Measurements from ENCODE around the gene ATP8B4. TPM values are rescaled to one million over a fixed set of nuclear protein-coding genes. Genes with fewer than 3 reads are reported as not detected.

The ATP8B4 gene
- total RNA-seq, 4 donors from 2014 or later = 11.8 to 18.2 (median 13.4) TPM

DNA sequence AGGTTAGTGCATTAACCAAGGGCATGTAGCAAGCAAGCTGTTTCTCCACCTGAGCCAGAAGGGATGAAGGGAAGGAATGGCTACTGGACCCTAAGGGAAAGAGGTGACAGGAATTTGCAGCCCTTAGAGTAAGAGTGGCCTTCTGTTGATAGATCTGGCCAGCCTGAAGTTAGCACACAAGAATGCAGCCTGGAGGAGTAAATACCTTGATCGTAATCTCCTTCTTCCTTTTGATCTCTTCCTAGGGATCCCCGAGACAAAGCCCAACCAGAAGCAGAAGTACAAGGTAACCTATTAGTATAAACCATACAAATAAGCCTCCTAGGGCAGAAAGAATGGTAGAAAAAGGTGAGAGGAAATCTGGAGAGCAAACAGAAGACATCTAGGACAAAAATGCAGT, 134.6 kb downstream of the ATP8B4 start:
- Histone ChIP-seq H3K36me3 (no peaks in the 10 kb centered on the region), H3K27me3 (no peaks in the 10 kb centered on the region), H3K9me3 (no peaks in the 10 kb centered on the region), H3K27ac (no peak overlapping the region), H3K4me1 (peaks cover 0 to 34% (median 5%) of the 10 kb centered on the region in 4 donors), H3K4me3 (no peak overlapping the region)
- TF ChIP-seq EP300 (IDR thresholded peaks at IDR 0.05) = no peak
- no peak for TF ChIP-seq POLR2A (IDR thresholded peaks at IDR 0.05)
- TF ChIP-seq, protein P1, sequence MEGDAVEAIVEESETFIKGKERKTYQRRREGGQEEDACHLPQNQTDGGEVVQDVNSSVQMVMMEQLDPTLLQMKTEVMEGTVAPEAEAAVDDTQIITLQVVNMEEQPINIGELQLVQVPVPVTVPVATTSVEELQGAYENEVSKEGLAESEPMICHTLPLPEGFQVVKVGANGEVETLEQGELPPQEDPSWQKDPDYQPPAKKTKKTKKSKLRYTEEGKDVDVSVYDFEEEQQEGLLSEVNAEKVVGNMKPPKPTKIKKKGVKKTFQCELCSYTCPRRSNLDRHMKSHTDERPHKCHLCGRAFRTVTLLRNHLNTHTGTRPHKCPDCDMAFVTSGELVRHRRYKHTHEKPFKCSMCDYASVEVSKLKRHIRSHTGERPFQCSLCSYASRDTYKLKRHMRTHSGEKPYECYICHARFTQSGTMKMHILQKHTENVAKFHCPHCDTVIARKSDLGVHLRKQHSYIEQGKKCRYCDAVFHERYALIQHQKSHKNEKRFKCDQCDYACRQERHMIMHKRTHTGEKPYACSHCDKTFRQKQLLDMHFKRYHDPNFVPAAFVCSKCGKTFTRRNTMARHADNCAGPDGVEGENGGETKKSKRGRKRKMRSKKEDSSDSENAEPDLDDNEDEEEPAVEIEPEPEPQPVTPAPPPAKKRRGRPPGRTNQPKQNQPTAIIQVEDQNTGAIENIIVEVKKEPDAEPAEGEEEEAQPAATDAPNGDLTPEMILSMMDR (IDR thresholded peaks at IDR 0.05) = no peak
- DNase-seq (ENCODE audit: low spot score in 2 of 2) = no peak
- 88 to 90% methylated on average over 2 of the region's 2 CpGs for WGBS, 2 donors

DNA sequence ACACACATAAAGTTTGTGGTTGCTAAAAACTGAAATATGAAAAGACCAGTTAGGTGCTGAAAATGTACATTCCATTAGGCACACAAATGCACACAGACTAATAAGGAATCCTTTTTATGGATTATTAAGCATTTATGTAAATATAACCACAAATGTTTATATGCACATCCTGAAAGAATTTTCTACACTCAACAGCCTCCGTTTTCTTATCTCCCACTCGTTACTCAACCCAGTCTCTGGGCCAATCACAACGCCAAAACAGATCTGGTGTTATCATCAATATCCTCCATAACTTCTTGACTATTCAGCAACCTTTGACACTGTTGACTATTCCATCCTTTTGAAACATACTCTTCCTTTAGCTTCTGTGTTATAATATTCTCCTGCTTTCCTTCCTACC, 136.4 kb downstream of the ATP8B4 start:
- H3K4me1 ChIP-seq = peaks cover 0 to 22% (median 0%) of the 10 kb centered on the region in 4 donors
- H3K27ac ChIP-seq = no peak overlapping the region
- WGBS, 2 donors = 78 to 80% methylated on average over 3 of the region's 3 CpGs
- H3K27me3 ChIP-seq = no peaks in the 10 kb centered on the region
- TF ChIP-seq POLR2A (IDR thresholded peaks at IDR 0.05) = no peak
- no peak for TF ChIP-seq EP300 (IDR thresholded peaks at IDR 0.05)
- TF ChIP-seq, protein P1 (IDR thresholded peaks at IDR 0.05) = no peak
- no peak overlapping the region for H3K4me3 ChIP-seq
- no peak for DNase-seq (ENCODE audit: low spot score in 2 of 2)
- H3K36me3 ChIP-seq = no peaks in the 10 kb centered on the region
- no peaks in the 10 kb centered on the region for H3K9me3 ChIP-seq

DNA sequence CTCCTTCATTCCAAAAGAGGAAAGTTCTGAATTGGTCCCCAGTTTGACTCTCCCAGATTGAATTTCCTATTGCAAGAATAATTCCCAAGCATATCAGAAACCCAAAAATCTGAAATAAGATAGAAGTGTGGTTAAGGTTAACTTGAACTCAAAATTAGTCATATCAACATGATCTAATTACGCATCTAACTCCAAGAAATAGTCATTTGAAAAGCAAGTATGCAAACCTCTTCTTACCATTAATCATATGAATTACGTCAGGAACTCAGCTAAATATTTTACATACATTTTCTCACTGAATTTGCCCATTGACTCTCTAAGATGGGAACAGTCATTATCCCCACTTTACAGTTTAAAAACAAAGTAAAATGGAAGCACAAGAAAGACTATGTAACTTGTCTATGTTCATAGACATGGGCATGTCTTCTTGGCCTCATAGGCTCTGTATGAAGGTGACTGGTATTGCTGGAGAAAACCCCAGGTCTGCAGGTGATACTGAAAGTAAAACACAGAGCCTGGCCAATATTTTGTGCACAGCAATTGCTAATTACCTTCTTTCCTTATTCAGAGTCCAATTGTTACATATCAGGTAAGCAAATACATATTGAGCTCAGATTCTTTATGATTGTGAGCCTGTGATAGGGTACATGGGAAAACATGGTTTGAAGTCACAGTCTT, 139.2 kb downstream of the ATP8B4 start:
- Histone ChIP-seq H3K9me3 (no peaks in the 10 kb centered on the region), H3K4me1 (no peaks in the 10 kb centered on the region), H3K27me3 (no peaks in the 10 kb centered on the region), H3K36me3 (no peaks in the 10 kb centered on the region), H3K27ac (no peak overlapping the region), H3K4me3 (no peak overlapping the region)
- TF ChIP-seq, protein P1 (IDR thresholded peaks at IDR 0.05) = no peak
- TF ChIP-seq EP300 (IDR thresholded peaks at IDR 0.05) = no peak
- TF ChIP-seq POLR2A (IDR thresholded peaks at IDR 0.05) = no peak
- no peak for DNase-seq (ENCODE audit: low spot score in 2 of 2)
- WGBS, 2 donors = 90 to 91% methylated on average over 2 of the region's 2 CpGs

GRCh38 chr15:49978121-49978520, 140.9 kb downstream of the ATP8B4 start:
- no peak for DNase-seq (ENCODE audit: low spot score in 2 of 2)
- 43 to 44% methylated on average over 2 of the region's 2 CpGs for WGBS, 2 donors
- Histone ChIP-seq H3K4me1 (no peaks in the 10 kb centered on the region), H3K27ac (no peak overlapping the region), H3K9me3 (no peaks in the 10 kb centered on the region), H3K27me3 (no peaks in the 10 kb centered on the region), H3K4me3 (no peak overlapping the region), H3K36me3 (no peaks in the 10 kb centered on the region)
- TF ChIP-seq EP300 (IDR thresholded peaks at IDR 0.05) (no peak), POLR2A (IDR thresholded peaks at IDR 0.05) (no peak)
- TF ChIP-seq, protein P1 (IDR thresholded peaks at IDR 0.05) = no peak

DNA sequence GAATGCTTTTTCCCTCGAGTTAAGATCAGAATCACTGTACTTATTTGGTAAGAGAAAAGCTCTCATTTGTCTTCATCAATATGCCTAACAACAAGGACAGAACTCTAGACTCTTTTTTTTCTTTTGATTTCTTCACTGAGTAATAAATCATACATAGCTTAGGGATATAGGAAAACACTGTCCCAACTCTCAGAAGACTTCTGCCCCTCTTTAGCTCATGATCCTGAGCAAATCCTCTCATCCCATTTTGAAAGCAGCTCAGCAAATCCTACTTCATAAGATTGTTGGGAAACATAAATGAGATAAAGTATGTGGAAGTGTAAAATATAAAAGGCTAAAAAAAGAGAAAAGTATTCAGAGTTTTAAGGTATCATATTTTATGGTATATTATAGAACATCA, 141.7 kb downstream of the ATP8B4 start:
- Histone ChIP-seq H3K4me1 (no peaks in the 10 kb centered on the region), H3K4me3 (no peak overlapping the region), H3K27ac (no peak overlapping the region), H3K36me3 (no peaks in the 10 kb centered on the region), H3K9me3 (no peaks in the 10 kb centered on the region), H3K27me3 (no peaks in the 10 kb centered on the region)
- 51 to 55% methylated on average over 1 of the region's 1 CpG for WGBS, 2 donors
- no peak for DNase-seq (ENCODE audit: low spot score in 2 of 2)
- TF ChIP-seq EP300 (IDR thresholded peaks at IDR 0.05) (no peak), POLR2A (IDR thresholded peaks at IDR 0.05) (no peak)
- TF ChIP-seq, protein P1 (IDR thresholded peaks at IDR 0.05) = no peak

All from tibial nerve (tissue), 4 donors.